ENCODE results near the gene UBASH3A.

DNA sequence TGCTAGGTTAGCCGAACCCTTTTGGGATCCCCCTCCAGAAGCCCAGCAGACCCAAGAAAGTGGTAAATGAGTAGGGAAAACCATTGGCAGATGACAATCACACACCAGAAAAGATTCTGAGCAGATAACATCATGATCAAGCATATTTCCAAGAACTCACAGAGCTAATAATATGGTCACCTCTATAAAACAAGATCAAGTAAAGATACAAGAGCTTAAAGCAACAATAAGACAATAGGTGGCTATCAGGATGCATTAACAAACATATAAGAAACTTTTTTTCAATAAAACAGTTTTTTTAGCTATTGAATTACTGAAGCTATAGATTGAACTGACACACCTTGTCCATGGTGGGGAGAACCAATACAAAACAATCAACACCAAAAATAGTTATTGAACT is 29.0 kb downstream of the UBASH3A start:
- TF ChIP-seq POLR2A (IDR thresholded peaks at IDR 0.05), result no peak
- TF ChIP-seq, protein P1, sequence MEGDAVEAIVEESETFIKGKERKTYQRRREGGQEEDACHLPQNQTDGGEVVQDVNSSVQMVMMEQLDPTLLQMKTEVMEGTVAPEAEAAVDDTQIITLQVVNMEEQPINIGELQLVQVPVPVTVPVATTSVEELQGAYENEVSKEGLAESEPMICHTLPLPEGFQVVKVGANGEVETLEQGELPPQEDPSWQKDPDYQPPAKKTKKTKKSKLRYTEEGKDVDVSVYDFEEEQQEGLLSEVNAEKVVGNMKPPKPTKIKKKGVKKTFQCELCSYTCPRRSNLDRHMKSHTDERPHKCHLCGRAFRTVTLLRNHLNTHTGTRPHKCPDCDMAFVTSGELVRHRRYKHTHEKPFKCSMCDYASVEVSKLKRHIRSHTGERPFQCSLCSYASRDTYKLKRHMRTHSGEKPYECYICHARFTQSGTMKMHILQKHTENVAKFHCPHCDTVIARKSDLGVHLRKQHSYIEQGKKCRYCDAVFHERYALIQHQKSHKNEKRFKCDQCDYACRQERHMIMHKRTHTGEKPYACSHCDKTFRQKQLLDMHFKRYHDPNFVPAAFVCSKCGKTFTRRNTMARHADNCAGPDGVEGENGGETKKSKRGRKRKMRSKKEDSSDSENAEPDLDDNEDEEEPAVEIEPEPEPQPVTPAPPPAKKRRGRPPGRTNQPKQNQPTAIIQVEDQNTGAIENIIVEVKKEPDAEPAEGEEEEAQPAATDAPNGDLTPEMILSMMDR (IDR thresholded peaks at IDR 0.05 in 4 of 5, conservative IDR thresholded peaks at IDR 0.05 in 1 of 5), result no peak

Measured in gastrocnemius medialis (tissue), 4 donors.